Small intestine (tissue), 7 donors: Measurements from ENCODE around the gene ZNRF3. TPM values are rescaled to one million over a fixed set of nuclear protein-coding genes. Genes with fewer than 3 reads are reported as not detected.
A peak's percentile ranks its signal among the peaks of the same experiment; 100 is the strongest.

Experiments
- DNase-seq, 2 donors: peaks; one replicate each; pipeline versions ENCODE4 v3.0.0 to v3.0.0-alpha.2; 2013
- FAIRE-seq: peaks from 2 replicates; lab custom pipeline; 2012; peaks lifted over from hg19 to GRCh38; lab: Jason Lieb, UNC
- H3K27ac ChIP-seq, 3 donors: one replicate each; pipeline ENCODE4 v1.5.1; 2013; ENCODE audit warnings: low read length in 2 of 3, mild to moderate bottlenecking in 2 of 3, control low read depth in 1 of 3, inconsistent platforms in 1 of 3, low read depth in 1 of 3, moderate library complexity in 1 of 3
- H3K27me3 ChIP-seq, 3 donors: one replicate each; pipeline ENCODE4 v1.6.1; 2013; ENCODE audit warnings: low read length in 3 of 3, inconsistent platforms in 1 of 3; ENCODE audit not compliant: control insufficient read depth in 3 of 3, insufficient read depth in 3 of 3
- H3K36me3 ChIP-seq, 3 donors: one replicate each; pipeline ENCODE4 v1.6.1; 2013; ENCODE audit warnings: low read length in 3 of 3, inconsistent platforms in 1 of 3, low read depth in 1 of 3, mild to moderate bottlenecking in 1 of 3, moderate library complexity in 1 of 3; ENCODE audit not compliant: control insufficient read depth in 3 of 3, insufficient read depth in 2 of 3
- H3K4me1 ChIP-seq, 3 donors: one replicate each; pipeline ENCODE4 v1.6.1; 2013; ENCODE audit warnings: low read length in 2 of 3, inconsistent platforms in 1 of 3, low read depth in 1 of 3, mild to moderate bottlenecking in 1 of 3, moderate library complexity in 1 of 3; ENCODE audit not compliant: control insufficient read depth in 3 of 3, insufficient read depth in 2 of 3
- H3K4me3 ChIP-seq, 3 donors: one replicate each; pipeline ENCODE4 v1.5.1; 2013; ENCODE audit warnings: low read length in 3 of 3, control low read depth in 1 of 3, inconsistent platforms in 1 of 3, low read depth in 1 of 3, mild to moderate bottlenecking in 1 of 3, moderate library complexity in 1 of 3
- H3K9me3 ChIP-seq, 2 donors: one replicate each; pipeline ENCODE4 v1.6.1; 2013; ENCODE audit warnings: low read depth in 1 of 2, low read length in 1 of 2; ENCODE audit not compliant: control insufficient read depth in 2 of 2, insufficient read depth in 1 of 2
- WGBS, 3 donors: extraction: QIAGEN DNeasy Blood & Tissue Kit; methylation state at CpG; one replicate each; pipeline ENCODE4 v1.1.7; 2013; 5-methylcytosine and 5-hydroxymethylcytosine counted together
- polyA plus RNA-seq, 4 donors: library from polyadenylated mRNA; stranded (reverse) in 3 of 4; unstranded in 1 of 4; fragments of 200-250 nt in 3 of 4; fragments of 120-200 nt in 1 of 4; gene quantifications; one replicate each; pipeline versions ENCODE4 v1.2.1 to v1.2.3, GENCODE V29; 2013
- donor health status: healthy with polysubstance abuse.
- donor health status: control.
- donor health status: control.
- donor health status: Bipolar disorder and iron deficiency.
- donor health status: healthy.

ZNRF3 gene
- polyA plus RNA-seq, 4 donors = 0.22 to 9.1 (median 4.2) TPM

DNA sequence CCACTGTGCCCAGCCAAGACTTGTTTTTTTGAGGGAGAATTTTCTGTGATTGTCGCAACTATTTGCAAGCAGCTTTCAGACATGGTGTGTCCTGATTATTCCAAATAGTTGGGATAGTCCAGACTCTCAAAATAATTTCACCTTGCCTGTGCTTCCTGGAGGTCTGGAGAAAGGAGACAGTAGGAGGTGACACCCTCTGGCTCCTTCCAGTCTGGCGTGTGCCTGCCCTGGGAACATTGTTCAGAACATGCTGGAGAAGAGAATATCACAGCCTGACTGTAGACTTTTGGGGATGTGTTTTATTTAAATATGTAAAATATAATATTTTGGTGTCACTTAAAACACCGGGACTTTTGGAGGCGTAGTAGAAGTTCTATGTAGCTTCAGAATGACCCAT, 14.9 kb downstream of the ZNRF3 start:
- no peak overlapping the region for H3K27ac ChIP-seq
- peaks cover 0 to 12% (median 0%) of the 10 kb centered on the region in 3 donors for H3K36me3 ChIP-seq
- no peaks in the 10 kb centered on the region for H3K27me3 ChIP-seq
- DNase-seq (no peak), FAIRE-seq (no peak)
- no peak overlapping the region for H3K4me3 ChIP-seq
- H3K9me3 ChIP-seq = no peaks in the 10 kb centered on the region
- peaks cover 0 to 15% (median 3%) of the 10 kb centered on the region in 3 donors for H3K4me1 ChIP-seq
- WGBS, 3 donors = 79 to 89% (median 87%) methylated on average over 4 of the region's 4 CpGs

DNA sequence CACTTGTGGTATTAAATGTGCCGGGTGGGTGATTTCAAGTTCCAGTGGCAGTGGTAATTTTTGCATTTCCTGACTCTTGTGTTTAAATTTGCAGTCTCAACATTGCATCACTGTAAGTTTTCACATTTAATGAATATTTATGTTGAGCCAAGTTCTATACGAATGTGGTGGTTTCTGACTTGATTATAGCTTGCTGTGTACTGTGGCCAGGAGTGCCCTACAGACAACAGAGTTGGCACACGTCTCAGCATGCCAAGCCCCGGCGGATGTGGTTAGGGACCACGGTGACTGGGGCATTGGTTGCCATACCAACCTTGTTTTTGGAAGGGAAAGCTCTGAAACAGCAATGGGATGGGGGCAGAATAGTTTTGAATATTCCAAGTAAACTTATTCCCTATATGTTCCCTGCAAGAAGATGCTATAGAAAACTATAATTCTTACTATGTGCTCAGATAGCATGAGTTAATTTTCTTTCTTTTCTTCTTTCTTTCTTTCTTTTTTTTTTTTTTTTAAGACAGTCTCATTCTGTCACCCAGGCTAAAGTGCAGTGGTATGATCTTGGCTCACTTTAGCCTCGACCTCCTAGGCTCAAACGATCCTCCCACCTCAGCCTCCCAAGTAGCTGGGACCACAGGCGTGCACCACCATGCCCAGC, 16.0 kb downstream of the ZNRF3 start:
- DNase-seq (no peak), FAIRE-seq (no peak)
- H3K9me3 ChIP-seq = no peaks in the 10 kb centered on the region
- peaks cover 0 to 12% (median 0%) of the 10 kb centered on the region in 3 donors for H3K36me3 ChIP-seq
- H3K4me3 ChIP-seq = no peak overlapping the region
- H3K27ac ChIP-seq = no peak overlapping the region
- peaks cover 2 to 20% (median 11%) of the 10 kb centered on the region in 3 donors for H3K4me1 ChIP-seq
- no peaks in the 10 kb centered on the region for H3K27me3 ChIP-seq
- 59 to 68% (median 61%) methylated on average over 9 of the region's 9 CpGs for WGBS, 3 donors

DNA sequence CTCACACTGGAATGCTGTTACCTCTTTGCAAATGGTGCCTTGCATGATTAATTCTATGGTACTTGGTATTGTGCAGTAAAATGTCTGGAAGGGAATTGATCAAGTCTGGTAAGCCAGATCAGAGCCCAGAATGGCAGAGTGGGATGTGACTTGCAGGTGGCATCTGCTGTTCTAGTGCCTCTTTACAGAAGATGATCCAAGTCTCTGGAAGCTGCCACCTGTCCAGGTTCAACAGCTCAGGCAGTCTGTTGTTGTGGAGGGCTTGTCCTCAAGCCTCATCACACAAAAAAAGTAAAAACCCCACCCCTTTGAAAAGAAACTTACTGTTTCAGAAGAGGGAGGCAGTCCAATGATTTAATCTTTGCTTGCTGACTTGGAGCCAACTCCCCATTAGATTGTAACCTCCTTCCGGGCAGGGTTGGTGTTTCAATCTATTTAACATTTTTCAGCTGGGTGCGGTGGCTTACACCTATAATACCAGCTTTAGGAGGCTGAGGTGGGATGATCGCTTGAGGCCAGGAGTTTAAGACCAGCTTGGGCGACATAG, 17.1 kb downstream of the ZNRF3 start:
- H3K4me1 ChIP-seq = peaks cover 2 to 27% (median 11%) of the 10 kb centered on the region in 3 donors
- no peak overlapping the region for H3K4me3 ChIP-seq
- DNase-seq (no peak), FAIRE-seq (no peak)
- 82 to 86% (median 85%) methylated on average over 4 of the region's 4 CpGs for WGBS, 3 donors
- no peaks in the 10 kb centered on the region for H3K9me3 ChIP-seq
- H3K27ac ChIP-seq = no peak overlapping the region
- no peaks in the 10 kb centered on the region for H3K27me3 ChIP-seq
- H3K36me3 ChIP-seq = peaks cover 0 to 12% (median 0%) of the 10 kb centered on the region in 3 donors

DNA sequence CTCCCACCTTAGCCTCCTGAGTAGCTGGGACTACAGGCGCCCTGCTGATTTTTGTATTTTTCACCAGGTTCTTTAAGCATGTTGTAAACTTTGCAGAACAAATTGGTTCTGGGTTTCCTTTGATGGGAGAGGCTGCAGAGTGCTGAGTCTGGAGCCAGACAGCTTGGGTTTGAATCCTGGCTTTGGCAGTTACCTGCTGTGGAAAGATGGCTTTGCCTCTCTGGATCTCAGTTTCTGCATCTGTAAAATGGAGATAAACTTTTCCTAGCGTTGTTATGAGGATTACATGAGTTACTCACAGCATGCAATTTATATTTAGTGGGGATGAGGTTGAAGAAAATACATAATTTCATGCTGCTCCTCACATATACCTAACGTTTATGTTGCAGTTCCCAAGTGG, 19.1 kb downstream of the ZNRF3 start:
- peaks cover 2 to 41% (median 11%) of the 10 kb centered on the region in 3 donors for H3K4me1 ChIP-seq
- H3K36me3 ChIP-seq = peaks cover 0 to 6% (median 0%) of the 10 kb centered on the region in 3 donors
- H3K27ac ChIP-seq = no peak overlapping the region
- H3K9me3 ChIP-seq = no peaks in the 10 kb centered on the region
- H3K27me3 ChIP-seq = no peaks in the 10 kb centered on the region
- WGBS, 3 donors = 56 to 79% (median 71%) methylated on average over 3 of the region's 3 CpGs
- no peak for DNase-seq
- H3K4me3 ChIP-seq = no peak overlapping the region
- no peak for FAIRE-seq

DNA sequence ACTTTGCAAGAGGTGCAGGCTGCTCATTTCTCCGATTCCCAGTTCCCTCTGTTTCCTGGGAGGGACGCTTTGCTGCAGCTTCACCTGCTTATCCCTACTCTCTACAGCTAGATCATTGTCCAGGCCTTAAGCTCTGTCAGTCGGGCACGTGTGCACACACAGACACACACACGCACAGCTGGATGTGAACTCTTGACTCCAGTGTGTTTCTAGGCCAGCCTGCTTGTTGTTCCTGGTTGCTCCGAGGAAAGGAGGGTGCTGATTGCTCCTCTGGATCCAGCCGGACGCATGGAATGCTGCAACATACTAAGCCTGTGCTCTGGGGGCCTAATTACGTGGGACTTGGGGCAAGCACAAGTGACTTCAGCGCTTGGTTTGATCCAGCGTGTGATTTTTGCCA, 19.7 kb downstream of the ZNRF3 start:
- Histone ChIP-seq H3K4me1 (peaks cover 2 to 42% (median 11%) of the 10 kb centered on the region in 3 donors), H3K4me3 (no peak overlapping the region), H3K36me3 (peaks cover 0 to 5% (median 0%) of the 10 kb centered on the region in 3 donors), H3K27me3 (no peaks in the 10 kb centered on the region), H3K27ac (no peak overlapping the region), H3K9me3 (no peaks in the 10 kb centered on the region)
- DNase-seq = peak; percentile 55 to 66
- FAIRE-seq = no peak
- WGBS, 3 donors = 28 to 62% (median 45%) methylated on average over 11 of the region's 11 CpGs

DNA sequence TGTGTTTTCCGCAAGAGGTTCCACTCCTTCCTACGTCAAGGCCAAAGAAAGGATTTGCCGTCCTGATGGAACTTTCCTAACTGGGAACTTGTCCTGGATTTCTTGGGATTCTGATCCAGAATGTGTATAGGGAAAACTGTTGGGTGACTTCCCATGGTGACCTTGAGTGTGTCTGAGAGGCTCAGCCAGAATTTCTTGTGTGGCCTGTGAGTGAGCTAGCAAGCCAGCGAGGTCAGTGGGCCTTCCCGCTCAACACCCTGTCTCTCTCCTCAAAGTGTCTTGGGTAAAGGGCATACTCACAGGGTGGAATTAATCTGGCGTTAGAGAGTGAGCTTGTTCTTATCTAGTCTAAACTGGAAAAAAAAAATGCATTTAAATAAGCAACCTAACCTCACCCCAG, 20.4 kb downstream of the ZNRF3 start:
- peak overlapping the region in 2 of 3 donors; percentile 24 to 49 for H3K27ac ChIP-seq
- FAIRE-seq (no peak), DNase-seq (no peak)
- H3K4me3 ChIP-seq = no peak overlapping the region
- no peaks in the 10 kb centered on the region for H3K27me3 ChIP-seq
- 45 to 70% (median 49%) methylated on average over 6 of the region's 6 CpGs for WGBS, 3 donors
- no peaks in the 10 kb centered on the region for H3K9me3 ChIP-seq
- peaks cover 0 to 5% (median 0%) of the 10 kb centered on the region in 3 donors for H3K36me3 ChIP-seq
- peaks cover 2 to 43% (median 11%) of the 10 kb centered on the region in 3 donors for H3K4me1 ChIP-seq

DNA sequence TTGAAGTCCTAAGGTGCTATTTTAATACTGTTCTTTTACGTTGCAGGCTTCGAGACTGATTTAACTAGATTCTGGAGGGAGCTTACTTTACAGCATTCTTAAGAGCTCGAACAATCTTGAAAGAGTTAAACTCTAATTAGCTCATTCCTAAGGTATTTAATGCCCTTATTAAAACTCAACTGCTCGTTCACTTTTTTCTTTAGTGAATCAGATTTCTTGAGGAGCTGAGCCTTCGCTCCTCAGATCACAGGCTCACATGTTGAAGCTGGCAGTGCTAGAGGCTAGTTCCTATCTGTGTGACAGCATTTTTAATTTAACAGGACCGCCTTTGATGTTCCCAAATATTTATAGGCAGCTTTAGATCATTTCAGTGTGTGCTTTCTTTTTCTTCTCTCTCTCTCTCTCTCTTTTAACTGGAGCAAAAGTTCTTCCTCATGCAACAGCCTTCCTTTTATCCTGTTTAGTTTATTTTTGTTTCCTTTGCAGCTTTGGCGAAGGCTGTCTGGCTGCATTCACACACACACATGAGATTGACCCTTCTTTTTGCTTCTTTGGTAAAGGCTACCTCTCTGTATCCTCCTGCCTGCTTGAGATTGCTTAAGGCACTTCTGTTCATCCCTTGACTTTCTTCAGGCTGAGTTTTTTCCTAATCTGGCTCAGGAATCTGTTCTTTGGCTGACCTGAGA, 21.0 kb downstream of the ZNRF3 start:
- Histone ChIP-seq H3K27me3 (no peaks in the 10 kb centered on the region), H3K27ac (peak overlapping the region in 1 of 3 donors; percentile 24), H3K9me3 (no peaks in the 10 kb centered on the region), H3K36me3 (peaks cover 0 to 5% (median 0%) of the 10 kb centered on the region in 3 donors), H3K4me1 (peaks cover 2 to 49% (median 13%) of the 10 kb centered on the region in 3 donors), H3K4me3 (no peak overlapping the region)
- FAIRE-seq = no peak
- peak in 1 of 2 donors; percentile 47 for DNase-seq
- 16 to 39% (median 28%) methylated on average over 7 of the region's 7 CpGs for WGBS, 3 donors

DNA sequence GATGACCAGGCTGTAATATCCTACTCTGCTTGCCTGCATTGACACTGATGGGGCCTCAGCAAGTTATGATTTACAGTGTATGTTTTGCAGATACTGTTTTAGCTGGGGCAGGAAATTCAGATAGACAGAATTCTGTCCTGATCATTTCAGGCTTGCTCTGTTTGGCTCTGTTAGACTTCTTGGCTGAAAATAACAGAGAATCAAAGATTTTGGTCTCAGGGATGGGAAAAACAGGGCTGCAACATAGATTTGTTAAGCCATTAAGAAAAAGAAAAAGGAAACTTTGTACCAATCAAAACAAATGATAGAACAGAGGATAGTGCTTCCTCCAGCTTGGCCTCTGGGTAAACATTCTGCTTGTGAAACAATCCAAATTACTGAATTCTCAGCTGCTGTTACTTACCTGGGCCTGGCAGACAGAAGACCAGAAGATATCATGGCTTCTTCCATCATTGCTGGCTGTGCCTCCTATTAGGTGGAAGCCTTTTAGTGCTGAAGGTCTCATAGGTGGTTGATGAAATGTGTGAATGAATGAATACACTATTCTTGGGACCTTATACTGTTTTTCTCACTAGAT, 22.0 kb downstream of the ZNRF3 start:
- Histone ChIP-seq H3K27ac (no peak overlapping the region), H3K4me1 (peaks cover 2 to 50% (median 13%) of the 10 kb centered on the region in 3 donors), H3K36me3 (peaks cover 0 to 5% (median 0%) of the 10 kb centered on the region in 3 donors), H3K4me3 (no peak overlapping the region), H3K27me3 (no peaks in the 10 kb centered on the region), H3K9me3 (no peaks in the 10 kb centered on the region)
- no peak for DNase-seq
- FAIRE-seq = no peak
